ENCODE results near the gene RPS14.

- no peak for TF ChIP-seq RAD21 (IDR thresholded peaks at IDR 0.05; ENCODE audit: low read length)
- TF ChIP-seq, protein P1, sequence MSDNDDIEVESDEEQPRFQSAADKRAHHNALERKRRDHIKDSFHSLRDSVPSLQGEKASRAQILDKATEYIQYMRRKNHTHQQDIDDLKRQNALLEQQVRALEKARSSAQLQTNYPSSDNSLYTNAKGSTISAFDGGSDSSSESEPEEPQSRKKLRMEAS (IDR thresholded peaks at IDR 0.05; ENCODE audit: low read depth) = no peak
- TF ChIP-seq RFX5 (IDR thresholded peaks at IDR 0.05; ENCODE audit: low read length) = no peak
- TF ChIP-seq TAF1 (IDR thresholded peaks at IDR 0.05; ENCODE audit: borderline replicate concordance, low read depth, low read length) = no peak
- TF ChIP-seq REST (IDR thresholded peaks at IDR 0.05; ENCODE audit: low read depth, low read length) = no peak
- no peak for TF ChIP-seq SMC3 (IDR thresholded peaks at IDR 0.05; ENCODE audit: low read depth, low read length)
- TF ChIP-seq POLR2AphosphoS5 (IDR thresholded peaks at IDR 0.05; ENCODE audit: low read depth, low read length) = no peak
- TF ChIP-seq USF1 (IDR thresholded peaks at IDR 0.05; ENCODE audit: borderline replicate concordance, low read depth) = no peak
Observed at GRCh38 chr5:150401076-150401375, 48.5 kb downstream of the RPS14 start.

Data from SK-N-SH (cell line).